AG20443 (cell line): ENCODE results near the gene OR3A1.
"Not testable (repeated sequence)": the region's sequence is repeated elsewhere in the genome, so short reads cannot be mapped to it uniquely, and the experiment has no call there.

Experiments
- DNase-seq: peaks from one replicate; pipeline ENCODE4 v3.0.0; 2012; ENCODE audit warnings: low spot score, mixed read lengths

Gene OR3A1

GRCh38 chr17:3298260-3298659, at the start of gene OR3A1:
Gene OR3A1 (minus strand): TSS chr17:3298360. CDS start chr17:3292582, 5,778 bp downstream.
- DNase-seq = no peak

- not testable (repeated sequence) for DNase-seq
Measured at GRCh38 chr17:3342782-3343181, 44.6 kb upstream of the OR3A1 start.

GRCh38 chr17:3335876-3336275, 37.7 kb upstream of the OR3A1 start:
- DNase-seq = no peak

GRCh38 chr17:3318336-3318735, 20.2 kb upstream of the OR3A1 start:
- no peak for DNase-seq

GRCh38 chr17:3316836-3317235, 18.7 kb upstream of the OR3A1 start:
- DNase-seq = no peak

GRCh38 chr17:3308603-3309002, 10.4 kb upstream of the OR3A1 start:
- DNase-seq = no peak

- DNase-seq = no peak
Measured at GRCh38 chr17:3295632-3296031, 2.5 kb downstream of the OR3A1 start.

- DNase-seq = not testable (repeated sequence)
Measured at GRCh38 chr17:3293548-3293947, 4.6 kb downstream of the OR3A1 start.

GRCh38 chr17:3282901-3283300, 15.3 kb downstream of the OR3A1 start:
- DNase-seq = no peak

GRCh38 chr17:3276126-3276525, 22.0 kb downstream of the OR3A1 start:
- DNase-seq = no peak

- no peak for DNase-seq
Measured at GRCh38 chr17:3271072-3271848, 26.9 kb downstream of the OR3A1 start.

- DNase-seq = no peak
Measured at GRCh38 chr17:3260600-3260999, 37.6 kb downstream of the OR3A1 start.

- no peak for DNase-seq
Measured at GRCh38 chr17:3260163-3260562, 38.0 kb downstream of the OR3A1 start.

GRCh38 chr17:3256575-3256974, 41.6 kb downstream of the OR3A1 start:
- no peak for DNase-seq

GRCh38 chr17:3249013-3249412, 49.1 kb downstream of the OR3A1 start:
- not testable (repeated sequence) for DNase-seq

GRCh38 chr17:3244841-3245240, 53.3 kb downstream of the OR3A1 start:
- not testable (repeated sequence) for DNase-seq

GRCh38 chr17:3241044-3241443, 57.1 kb downstream of the OR3A1 start:
- DNase-seq = not testable (repeated sequence)
